Activated CD4-positive, CD25-positive, alpha-beta regulatory T cell treated with anti-CD3 and anti-CD28 coated beads, Interleukin-2, amount 50 U/mL, for 24 hours (primary cell): ENCODE measurements around the gene DOCK11.

ENCODE experiments used
- ATAC-seq, 2 donors: fragments of 150-1000 bp; cut with Tn5 transposase; one replicate each; pipeline ENCODE4 v1.10.0; 2021; ENCODE audit warnings: mild to moderate bottlenecking in 1 of 2, moderate library complexity in 1 of 2

The DOCK11 gene

GRCh38 chrX:118534716-118535493 lies 39.3 kb downstream of the DOCK11 start:
- no peak for ATAC-seq

- ATAC-seq = peak; percentile 95 to 97
Measured at GRCh38 chrX:118536204-118536603, 40.6 kb downstream of the DOCK11 start.

- peak; percentile 27 to 36 for ATAC-seq
Measured at GRCh38 chrX:118536687-118537461, 41.3 kb downstream of the DOCK11 start.

- no peak for ATAC-seq
Measured at GRCh38 chrX:118538386-118538785, 42.8 kb downstream of the DOCK11 start.

- no peak for ATAC-seq
Measured at GRCh38 chrX:118540342-118540741, 44.7 kb downstream of the DOCK11 start.

- ATAC-seq = peak in 1 of 2 donors; percentile 36
Measured at GRCh38 chrX:118541482-118541881, 45.9 kb downstream of the DOCK11 start.

- no peak for ATAC-seq
Measured at GRCh38 chrX:118545510-118545909, 49.9 kb downstream of the DOCK11 start.

GRCh38 chrX:118548841-118549240 lies 53.2 kb downstream of the DOCK11 start:
- no peak for ATAC-seq

GRCh38 chrX:118550792-118551191 lies 55.2 kb downstream of the DOCK11 start:
- ATAC-seq = no peak

GRCh38 chrX:118551426-118551825 lies 55.8 kb downstream of the DOCK11 start:
- ATAC-seq = no peak

- ATAC-seq = peak; percentile 48 to 56
Measured at GRCh38 chrX:118552121-118552900, 56.7 kb downstream of the DOCK11 start.

- ATAC-seq = no peak
Measured at GRCh38 chrX:118553042-118553710, 57.6 kb downstream of the DOCK11 start.

GRCh38 chrX:118554511-118554910 lies 58.9 kb downstream of the DOCK11 start:
- ATAC-seq = no peak

- ATAC-seq = no peak
Measured at GRCh38 chrX:118558926-118559325, 63.3 kb downstream of the DOCK11 start.

- ATAC-seq = no peak
Measured at GRCh38 chrX:118560489-118560888, 64.9 kb downstream of the DOCK11 start.

GRCh38 chrX:118562582-118563164 lies 67.1 kb downstream of the DOCK11 start:
- no peak for ATAC-seq

GRCh38 chrX:118564498-118564897 lies 68.9 kb downstream of the DOCK11 start:
- no peak for ATAC-seq

- ATAC-seq = no peak
Measured at GRCh38 chrX:118565853-118566252, 70.2 kb downstream of the DOCK11 start.

- ATAC-seq = no peak
Measured at GRCh38 chrX:118566359-118566758, 70.7 kb downstream of the DOCK11 start.

GRCh38 chrX:118569676-118570075 lies 74.1 kb downstream of the DOCK11 start:
- peak in 1 of 2 donors; percentile 33 for ATAC-seq

GRCh38 chrX:118570209-118570608 lies 74.6 kb downstream of the DOCK11 start:
- ATAC-seq = no peak

- no peak for ATAC-seq
Measured at GRCh38 chrX:118571836-118572235, 76.2 kb downstream of the DOCK11 start.
